PFSK-1 (cell line): ENCODE results near the gene ENTPD8.

ENCODE experiments used
- FOXP2 ChIP-seq: optimal IDR thresholded peaks from 2 replicates; pipeline ENCODE3; 2011; ENCODE audit warnings: borderline replicate concordance, control low read depth, inconsistent platforms; ENCODE audit not compliant: insufficient read depth; ENCODE audit errors: extremely low read length, extremely low read depth
- POLR2AphosphoS5 ChIP-seq: IDR thresholded peaks from 2 replicates; pipeline ENCODE4 v1.6.1; 2012; ENCODE audit warnings: low read depth, mild to moderate bottlenecking, control low read depth, low read length, moderate library complexity
- SIN3A ChIP-seq: IDR thresholded peaks from 2 replicates; pipeline ENCODE4 v1.6.1; 2012; ENCODE audit warnings: mild to moderate bottlenecking, low read length, moderate library complexity, borderline replicate concordance; ENCODE audit not compliant: insufficient read depth
- TAF1 ChIP-seq: IDR thresholded peaks from 2 replicates; pipeline ENCODE4 v1.6.1; 2012; ENCODE audit warnings: low read length, control low read depth, borderline replicate concordance; ENCODE audit not compliant: insufficient read depth
- TF ChIP-seq, protein P1 (sequence below), 2 experiments: IDR thresholded peaks; 2 replicates each; pipeline versions ENCODE4 v1.6.1 to v1.8.0; 2011 to 2012; ENCODE audit warnings: low read depth in 2 of 2, low read length in 2 of 2, control low read depth in 1 of 2, inconsistent platforms in 1 of 2, mild to moderate bottlenecking in 1 of 2, moderate library complexity in 1 of 2; ENCODE audit not compliant: insufficient read depth in 1 of 2

ENTPD8 gene

DNA sequence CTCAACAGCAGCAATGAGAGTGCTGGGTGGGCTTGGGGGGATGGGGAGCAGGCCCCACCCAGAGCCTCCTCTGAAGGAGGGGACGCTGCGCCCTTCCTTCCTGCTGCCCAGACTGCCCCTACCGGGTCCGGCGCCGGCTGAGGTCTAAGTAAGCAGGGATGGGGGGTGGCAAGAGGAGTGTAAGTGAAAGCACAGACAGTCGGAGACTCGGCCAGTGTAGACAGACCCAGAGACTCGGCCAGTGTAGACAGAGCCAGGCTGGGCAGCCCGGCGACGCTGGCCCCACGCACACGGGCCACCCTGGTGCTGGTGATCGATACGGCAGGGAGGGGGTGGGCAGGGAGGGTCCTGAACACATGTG lies 7.4 kb upstream of the ENTPD8 start:
- no peak for TF ChIP-seq FOXP2
- TF ChIP-seq POLR2AphosphoS5: no peak
- no peak for TF ChIP-seq SIN3A
- TF ChIP-seq, protein P1, sequence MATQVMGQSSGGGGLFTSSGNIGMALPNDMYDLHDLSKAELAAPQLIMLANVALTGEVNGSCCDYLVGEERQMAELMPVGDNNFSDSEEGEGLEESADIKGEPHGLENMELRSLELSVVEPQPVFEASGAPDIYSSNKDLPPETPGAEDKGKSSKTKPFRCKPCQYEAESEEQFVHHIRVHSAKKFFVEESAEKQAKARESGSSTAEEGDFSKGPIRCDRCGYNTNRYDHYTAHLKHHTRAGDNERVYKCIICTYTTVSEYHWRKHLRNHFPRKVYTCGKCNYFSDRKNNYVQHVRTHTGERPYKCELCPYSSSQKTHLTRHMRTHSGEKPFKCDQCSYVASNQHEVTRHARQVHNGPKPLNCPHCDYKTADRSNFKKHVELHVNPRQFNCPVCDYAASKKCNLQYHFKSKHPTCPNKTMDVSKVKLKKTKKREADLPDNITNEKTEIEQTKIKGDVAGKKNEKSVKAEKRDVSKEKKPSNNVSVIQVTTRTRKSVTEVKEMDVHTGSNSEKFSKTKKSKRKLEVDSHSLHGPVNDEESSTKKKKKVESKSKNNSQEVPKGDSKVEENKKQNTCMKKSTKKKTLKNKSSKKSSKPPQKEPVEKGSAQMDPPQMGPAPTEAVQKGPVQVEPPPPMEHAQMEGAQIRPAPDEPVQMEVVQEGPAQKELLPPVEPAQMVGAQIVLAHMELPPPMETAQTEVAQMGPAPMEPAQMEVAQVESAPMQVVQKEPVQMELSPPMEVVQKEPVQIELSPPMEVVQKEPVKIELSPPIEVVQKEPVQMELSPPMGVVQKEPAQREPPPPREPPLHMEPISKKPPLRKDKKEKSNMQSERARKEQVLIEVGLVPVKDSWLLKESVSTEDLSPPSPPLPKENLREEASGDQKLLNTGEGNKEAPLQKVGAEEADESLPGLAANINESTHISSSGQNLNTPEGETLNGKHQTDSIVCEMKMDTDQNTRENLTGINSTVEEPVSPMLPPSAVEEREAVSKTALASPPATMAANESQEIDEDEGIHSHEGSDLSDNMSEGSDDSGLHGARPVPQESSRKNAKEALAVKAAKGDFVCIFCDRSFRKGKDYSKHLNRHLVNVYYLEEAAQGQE (IDR thresholded peaks at IDR 0.05; ENCODE audit: insufficient read depth in 1 of 2, low read depth in 2 of 2, low read length in 2 of 2): no peak
- TF ChIP-seq TAF1: no peak

DNA sequence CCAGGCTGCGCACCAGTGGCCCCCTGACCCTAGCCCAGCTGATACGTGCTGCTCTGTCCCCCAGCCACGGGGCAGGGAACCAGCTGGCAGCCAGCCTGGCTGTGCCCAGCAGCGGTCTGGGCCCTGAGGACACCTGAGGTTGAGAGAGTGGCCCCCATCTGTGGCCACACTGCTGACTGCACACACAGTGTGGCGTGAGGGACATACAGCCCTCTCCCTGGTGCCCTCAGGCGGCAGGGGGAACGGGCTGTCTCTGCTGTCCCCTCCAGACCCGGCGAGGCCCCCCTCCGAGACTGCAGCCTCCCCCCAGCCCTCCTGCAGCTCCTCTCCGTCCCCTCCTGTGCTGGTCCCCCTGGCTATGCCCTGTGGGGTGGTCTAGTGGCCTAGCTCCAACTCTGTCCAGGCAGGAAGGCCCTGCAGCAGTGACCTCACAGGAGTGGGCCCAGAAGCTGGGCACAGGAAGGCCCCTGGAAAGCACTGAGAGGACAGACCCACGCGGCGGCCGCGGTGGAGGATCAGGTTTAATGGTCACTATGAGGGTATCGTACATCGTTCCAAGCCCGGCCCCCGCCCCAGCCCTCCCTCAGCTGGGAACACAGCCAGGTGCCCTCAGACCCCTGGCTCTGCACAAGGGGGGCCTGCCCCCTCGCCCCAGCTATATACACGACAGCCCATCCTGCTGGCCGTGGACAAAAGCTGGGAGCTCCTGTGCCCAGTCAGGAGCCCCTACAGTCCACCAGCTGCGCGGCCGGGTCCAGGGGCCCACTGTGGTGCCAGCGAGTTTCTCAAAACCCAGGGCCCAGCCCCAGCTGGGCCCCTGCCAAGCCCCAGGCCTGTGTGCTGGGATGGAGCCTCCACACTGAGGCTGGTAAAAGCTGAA lies 6.8 kb upstream of the ENTPD8 start:
- no peak for TF ChIP-seq POLR2AphosphoS5
- no peak for TF ChIP-seq FOXP2
- TF ChIP-seq SIN3A: no peak
- TF ChIP-seq TAF1: no peak
- TF ChIP-seq, protein P1 (IDR thresholded peaks at IDR 0.05; ENCODE audit: insufficient read depth in 1 of 2, low read depth in 2 of 2, low read length in 2 of 2): no peak

- TF ChIP-seq TAF1 (no peak), FOXP2 (no peak), POLR2AphosphoS5 (no peak), SIN3A (no peak)
- TF ChIP-seq, protein P1 (IDR thresholded peaks at IDR 0.05; ENCODE audit: insufficient read depth in 1 of 2, low read depth in 2 of 2, low read length in 2 of 2): no peak
These were observed 5.8 kb upstream of the ENTPD8 start for GRCh38 chr9:137446851-137447471.

- TF ChIP-seq SIN3A (no peak), TAF1 (no peak), FOXP2 (no peak), POLR2AphosphoS5 (no peak)
- TF ChIP-seq, protein P1 (IDR thresholded peaks at IDR 0.05; ENCODE audit: insufficient read depth in 1 of 2, low read depth in 2 of 2, low read length in 2 of 2): no peak
These were observed 4.8 kb upstream of the ENTPD8 start for GRCh38 chr9:137445930-137446431.
